Hypothalamus (tissue), 51 donors: Measurements from ENCODE around the gene KANK3.

Source experiments
- DNase-seq, 51 donors: peaks; one replicate each; lab custom pipeline; 2025; lab: John Stamatoyannopoulos, UW

KANK3 gene

GRCh38 chr19:8340341-8341096 lies 2.5 kb downstream of the KANK3 start:
- peak in 1 of 51 donors; percentile 2 for DNase-seq

GRCh38 chr19:8338835-8339234 lies 4.2 kb downstream of the KANK3 start:
- no peak for DNase-seq

GRCh38 chr19:8337728-8338127 lies 5.3 kb downstream of the KANK3 start:
- no peak for DNase-seq

- DNase-seq = no peak
Measured at GRCh38 chr19:8336660-8337059, 6.4 kb downstream of the KANK3 start.

- DNase-seq = no peak
Measured at GRCh38 chr19:8336072-8336569, 6.9 kb downstream of the KANK3 start.

GRCh38 chr19:8335343-8336071 lies 7.6 kb downstream of the KANK3 start:
- DNase-seq = no peak

GRCh38 chr19:8334458-8335342 lies 8.4 kb downstream of the KANK3 start:
- DNase-seq = peak in 8 of 51 donors; percentile 3 to 46 (median 11)

GRCh38 chr19:8333767-8334457 lies 9.2 kb downstream of the KANK3 start:
- no peak for DNase-seq

- DNase-seq = no peak
Measured at GRCh38 chr19:8332976-8333766, 9.9 kb downstream of the KANK3 start.

- no peak for DNase-seq
Measured at GRCh38 chr19:8331263-8331845, 11.7 kb downstream of the KANK3 start.

GRCh38 chr19:8329996-8330395 lies 13.1 kb downstream of the KANK3 start:
- DNase-seq = no peak

- DNase-seq = no peak
Measured at GRCh38 chr19:8325454-8325853, 17.6 kb downstream of the KANK3 start.

- DNase-seq = no peak
Measured at GRCh38 chr19:8324186-8325050, 18.6 kb downstream of the KANK3 start.

- no peak for DNase-seq
Measured at GRCh38 chr19:8323781-8324185, 19.3 kb downstream of the KANK3 start.

- DNase-seq = no peak
Measured at GRCh38 chr19:8322638-8322997, 20.4 kb downstream of the KANK3 start.

- peak in 1 of 51 donors; percentile 38 for DNase-seq
Measured at GRCh38 chr19:8321986-8322637, 20.9 kb downstream of the KANK3 start.
